ENCODE results near the gene SCAMP1.

The SCAMP1 gene

DNA sequence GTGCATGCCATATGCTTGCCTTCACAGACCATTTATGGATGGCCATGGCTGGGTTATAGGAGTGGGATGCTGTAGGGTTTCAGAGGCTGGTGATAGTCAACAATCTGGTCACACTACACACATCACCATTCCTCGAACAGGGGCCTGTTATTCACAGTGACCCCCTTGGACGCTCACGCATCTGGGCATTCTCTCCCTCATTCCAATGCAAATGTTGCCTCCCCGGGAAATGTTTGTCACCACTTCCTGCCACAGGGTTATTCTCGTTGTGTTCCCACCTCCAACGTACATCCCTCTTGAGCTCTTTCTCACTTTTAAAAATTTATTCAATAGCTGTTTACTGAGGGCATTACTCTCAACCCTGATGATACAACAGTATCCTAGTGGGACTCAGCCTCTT, 135.4 kb downstream of the SCAMP1 start:
- TF ChIP-seq, protein P1, sequence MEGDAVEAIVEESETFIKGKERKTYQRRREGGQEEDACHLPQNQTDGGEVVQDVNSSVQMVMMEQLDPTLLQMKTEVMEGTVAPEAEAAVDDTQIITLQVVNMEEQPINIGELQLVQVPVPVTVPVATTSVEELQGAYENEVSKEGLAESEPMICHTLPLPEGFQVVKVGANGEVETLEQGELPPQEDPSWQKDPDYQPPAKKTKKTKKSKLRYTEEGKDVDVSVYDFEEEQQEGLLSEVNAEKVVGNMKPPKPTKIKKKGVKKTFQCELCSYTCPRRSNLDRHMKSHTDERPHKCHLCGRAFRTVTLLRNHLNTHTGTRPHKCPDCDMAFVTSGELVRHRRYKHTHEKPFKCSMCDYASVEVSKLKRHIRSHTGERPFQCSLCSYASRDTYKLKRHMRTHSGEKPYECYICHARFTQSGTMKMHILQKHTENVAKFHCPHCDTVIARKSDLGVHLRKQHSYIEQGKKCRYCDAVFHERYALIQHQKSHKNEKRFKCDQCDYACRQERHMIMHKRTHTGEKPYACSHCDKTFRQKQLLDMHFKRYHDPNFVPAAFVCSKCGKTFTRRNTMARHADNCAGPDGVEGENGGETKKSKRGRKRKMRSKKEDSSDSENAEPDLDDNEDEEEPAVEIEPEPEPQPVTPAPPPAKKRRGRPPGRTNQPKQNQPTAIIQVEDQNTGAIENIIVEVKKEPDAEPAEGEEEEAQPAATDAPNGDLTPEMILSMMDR (IDR thresholded peaks at IDR 0.05; ENCODE audit: control extremely low read depth, extremely low read depth, low read depth, missing control alignments) = no peak
- DNase-seq (ENCODE audit: extremely low spot score) = no peak
- ChIA-PET CTCF (interaction anchor here (0.9 to 1.5 kb wide), 6 partner anchors 13 to 180 kb away, joined by 3 to 4 read pairs (median 4); no protein-coding TSS in a partner anchor), POLR2A (no interaction called here)

GRCh38 chr5:78496373-78496772, 136.0 kb downstream of the SCAMP1 start:
- ChIA-PET CTCF (interaction anchor here (0.9 to 1.5 kb wide), 7 partner anchors 9 to 180 kb away, joined by 3 to 4 read pairs (median 4); no protein-coding TSS in a partner anchor), POLR2A (no interaction called here)
- TF ChIP-seq, protein P1 (IDR thresholded peaks at IDR 0.05; ENCODE audit: control extremely low read depth, extremely low read depth, low read depth, missing control alignments) = no peak
- no peak for DNase-seq (ENCODE audit: extremely low spot score)

GRCh38 chr5:78497573-78498533, 137.4 kb downstream of the SCAMP1 start:
- TF ChIP-seq, protein P1 (IDR thresholded peaks at IDR 0.05; ENCODE audit: control extremely low read depth, extremely low read depth, low read depth, missing control alignments) = no peak
- POLR2A ChIA-PET = no interaction called here
- peak; percentile 45 for DNase-seq (ENCODE audit: extremely low spot score)
- CTCF ChIA-PET = interaction anchor here (1.0 to 1.4 kb wide), 3 partner anchors 8 to 426 kb away, joined by 3 to 5 read pairs (median 4); no protein-coding TSS in a partner anchor

- ChIA-PET POLR2A (no interaction called here), CTCF (no interaction called here)
- TF ChIP-seq, protein P1 (IDR thresholded peaks at IDR 0.05; ENCODE audit: control extremely low read depth, extremely low read depth, low read depth, missing control alignments) = no peak
These were observed 139.1 kb downstream of the SCAMP1 start for GRCh38 chr5:78499485-78499884.

DNA sequence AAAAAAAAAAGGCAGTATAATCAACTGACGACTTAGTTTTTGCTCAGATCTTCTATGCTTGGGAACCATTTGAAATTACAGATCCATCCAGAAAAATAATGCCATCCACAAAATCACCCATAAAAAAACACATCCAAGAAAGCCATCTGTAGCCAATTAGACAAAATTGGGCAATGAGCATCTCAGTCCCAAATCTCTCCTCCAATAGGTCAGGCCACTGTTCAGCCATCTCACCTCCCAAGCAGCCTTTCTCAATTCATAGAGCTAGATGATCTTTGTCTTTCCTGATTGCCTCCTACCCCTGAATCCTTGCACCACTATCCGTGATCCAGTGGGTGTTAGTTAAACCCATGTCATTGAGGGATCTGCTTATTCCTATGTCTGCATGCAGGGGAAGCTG, 139.6 kb downstream of the SCAMP1 start:
- POLR2A ChIA-PET = no interaction called here
- TF ChIP-seq, protein P1 (IDR thresholded peaks at IDR 0.05; ENCODE audit: control extremely low read depth, extremely low read depth, low read depth, missing control alignments) = no peak
- DNase-seq (ENCODE audit: extremely low spot score) = no peak
- CTCF ChIA-PET = no interaction called here

More at GRCh38 chr5:78499485-78499884, 139.1 kb downstream of the SCAMP1 start:
- no peak for DNase-seq (ENCODE audit: extremely low spot score)

DNA sequence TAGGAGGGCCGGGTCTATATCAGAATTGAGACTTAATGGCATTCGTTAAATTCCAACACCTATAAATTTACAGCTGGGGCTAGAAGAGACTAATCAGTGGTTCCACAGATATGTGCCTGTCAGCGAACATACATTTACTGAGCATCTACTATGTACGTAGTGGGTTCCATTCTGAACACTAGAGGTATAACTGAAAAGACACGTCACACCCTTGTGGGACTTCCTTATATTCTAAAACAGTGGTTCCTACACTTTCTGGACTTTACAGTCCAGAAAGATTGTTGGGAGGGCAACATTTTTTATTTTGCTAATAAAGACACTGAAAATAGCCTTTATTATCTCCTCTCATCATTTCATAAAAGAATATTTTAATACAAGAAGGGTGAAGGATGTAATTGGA, 140.5 kb downstream of the SCAMP1 start:
- POLR2A ChIA-PET = no interaction called here
- CTCF ChIA-PET = no interaction called here

More for the DNA sequence above, 140.5 kb downstream of the SCAMP1 start:
- TF ChIP-seq, protein P1 (IDR thresholded peaks at IDR 0.05; ENCODE audit: control extremely low read depth, extremely low read depth, low read depth, missing control alignments) = no peak
- no peak for DNase-seq (ENCODE audit: extremely low spot score)

Measured in GM10248 (cell line).